GM11168 (cell line): ENCODE data around the gene SIAH2.

ENCODE experiments used
- in situ Hi-C: fragments of 300-500 bp; cut with MboI; formaldehyde crosslinking; loops from one replicate; pipeline ENCODE4 v1.12.0; 2022; ENCODE audit warnings: low sequenced_read_pairs; ENCODE audit not compliant: unreplicated experiment

The SIAH2 gene

DNA sequence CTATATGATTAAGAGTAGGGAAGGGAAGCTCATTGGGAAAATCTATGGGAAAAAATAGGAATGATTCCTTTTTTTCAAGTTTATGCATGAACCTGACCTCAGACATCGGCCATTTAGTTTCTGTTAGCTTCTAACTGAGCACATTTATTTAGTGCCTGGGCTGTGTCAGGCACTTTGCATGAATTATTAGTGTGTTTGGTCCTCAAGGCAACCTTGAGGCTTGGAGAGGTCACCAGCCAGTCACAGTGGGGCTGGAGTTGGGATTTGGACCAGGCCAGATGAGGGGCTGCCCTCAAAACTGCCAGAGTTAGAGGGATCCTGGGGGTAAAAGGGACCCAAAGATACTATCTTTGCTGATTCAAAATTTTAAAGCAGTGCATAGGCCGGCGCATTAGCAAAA, 8.1 kb downstream of the SIAH2 start:
- in situ Hi-C loops = no loop called here

GRCh38 chr3:150751781-150752263, 11.1 kb downstream of the SIAH2 start:
- in situ Hi-C loops = no loop called here

DNA sequence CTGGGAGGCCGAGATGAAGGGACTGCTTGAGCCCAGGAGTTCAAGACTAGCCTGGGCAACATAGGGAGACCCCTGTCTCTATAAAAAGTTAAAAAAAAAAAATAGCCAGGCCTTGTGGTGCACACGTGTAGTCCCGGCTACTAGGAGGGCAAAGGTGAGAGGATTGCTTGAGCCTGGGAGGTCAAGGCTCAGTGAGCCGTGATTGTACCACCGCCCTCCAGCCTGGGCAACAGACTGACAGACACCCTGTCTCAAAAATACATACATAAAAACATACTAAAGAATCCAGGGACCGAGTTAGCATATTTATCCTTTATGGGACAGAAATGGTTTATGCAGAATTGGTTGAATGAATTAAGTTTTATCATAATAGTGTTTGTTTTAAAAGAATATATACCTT, 13.7 kb downstream of the SIAH2 start:
- in situ Hi-C loops = no loop called here

- in situ Hi-C loops = no loop called here
Measured at GRCh38 chr3:150748684-150749047, 14.3 kb downstream of the SIAH2 start.

DNA sequence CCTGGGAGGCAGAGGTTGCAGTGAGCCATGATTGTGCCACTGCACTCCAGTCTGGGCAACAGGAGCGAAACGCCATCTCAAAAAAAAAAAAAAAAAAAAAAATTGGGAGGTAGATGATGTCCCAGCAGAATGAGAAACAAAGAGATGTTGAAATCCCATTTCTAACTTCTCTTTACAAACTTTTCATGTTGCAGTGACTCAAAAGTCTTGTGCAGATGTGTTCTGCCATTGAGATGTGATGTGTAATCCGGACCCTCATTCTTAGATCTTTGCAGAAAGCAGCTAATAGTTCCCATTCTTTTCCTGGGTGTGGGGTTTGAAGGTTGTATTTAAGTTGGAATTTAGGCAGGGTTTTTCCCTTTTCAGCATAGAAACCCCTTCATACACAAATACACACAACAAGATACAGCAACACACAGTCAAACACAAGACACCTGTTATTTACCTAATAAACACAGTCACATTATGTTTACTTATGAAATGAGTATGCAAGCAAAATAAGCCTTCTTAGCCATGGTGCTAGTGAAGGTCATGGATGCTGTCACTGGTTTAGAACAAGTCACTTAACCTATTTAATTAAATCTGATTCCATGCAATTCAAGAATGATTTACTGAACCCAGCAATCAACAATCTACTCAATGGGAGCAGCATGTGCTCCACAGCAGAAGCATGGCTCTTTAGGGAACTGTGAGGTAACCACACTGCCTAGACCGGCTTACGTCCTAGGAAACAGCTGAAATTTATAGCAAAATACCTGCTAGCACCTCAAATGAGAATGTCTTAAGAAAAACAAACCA, 14.9 kb downstream of the SIAH2 start:
- in situ Hi-C loops = no loop called here

DNA sequence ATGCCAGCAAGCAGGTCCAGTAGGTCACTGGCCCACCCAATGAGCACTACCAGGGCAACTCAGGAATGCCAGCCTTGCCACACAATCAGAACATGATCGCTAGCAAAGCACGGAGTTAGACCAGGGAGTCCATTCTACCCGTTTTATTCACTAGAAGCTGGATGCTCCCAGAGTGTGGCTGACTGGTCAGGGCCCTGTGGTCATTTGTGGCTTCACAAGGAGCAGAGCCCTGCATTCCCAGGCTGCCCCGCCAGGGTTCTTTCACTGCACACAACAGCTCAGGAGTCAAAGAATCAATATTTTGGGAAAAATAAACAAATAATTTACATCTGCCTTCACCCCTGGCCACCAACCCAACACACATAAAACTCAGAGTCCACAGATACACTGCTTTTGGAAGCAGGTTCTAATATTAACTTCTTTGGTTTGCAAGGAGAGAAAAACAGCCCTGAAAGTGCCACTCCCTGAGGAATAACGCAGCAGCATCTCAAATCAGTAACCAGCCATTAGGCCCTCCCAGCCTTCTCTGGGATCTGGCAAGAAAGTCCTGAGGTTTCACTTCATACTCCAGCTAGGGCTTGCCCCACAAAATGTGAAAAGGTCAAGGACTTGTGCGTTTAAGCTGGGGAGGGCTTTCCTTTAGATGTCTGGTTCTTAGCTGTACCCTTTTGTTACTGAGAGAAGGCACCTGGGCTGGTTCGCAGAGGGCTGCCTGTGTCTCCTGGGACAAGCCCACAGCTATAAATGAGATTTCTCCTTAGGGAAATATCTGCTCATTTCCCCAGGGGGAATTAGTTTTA, 16.0 kb downstream of the SIAH2 start:
- in situ Hi-C loops = no loop called here

- in situ Hi-C loops = no loop called here
Measured at GRCh38 chr3:150745832-150746231, 17.1 kb downstream of the SIAH2 start.

GRCh38 chr3:150744919-150745211, 18.1 kb downstream of the SIAH2 start:
- in situ Hi-C loops = no loop called here

- in situ Hi-C loops = no loop called here
Measured at GRCh38 chr3:150744041-150744918, 18.7 kb downstream of the SIAH2 start.

- in situ Hi-C loops = no loop called here
Measured at GRCh38 chr3:150743508-150743907, 19.5 kb downstream of the SIAH2 start.

GRCh38 chr3:150742679-150743078, 20.3 kb downstream of the SIAH2 start:
- in situ Hi-C loops = no loop called here

DNA sequence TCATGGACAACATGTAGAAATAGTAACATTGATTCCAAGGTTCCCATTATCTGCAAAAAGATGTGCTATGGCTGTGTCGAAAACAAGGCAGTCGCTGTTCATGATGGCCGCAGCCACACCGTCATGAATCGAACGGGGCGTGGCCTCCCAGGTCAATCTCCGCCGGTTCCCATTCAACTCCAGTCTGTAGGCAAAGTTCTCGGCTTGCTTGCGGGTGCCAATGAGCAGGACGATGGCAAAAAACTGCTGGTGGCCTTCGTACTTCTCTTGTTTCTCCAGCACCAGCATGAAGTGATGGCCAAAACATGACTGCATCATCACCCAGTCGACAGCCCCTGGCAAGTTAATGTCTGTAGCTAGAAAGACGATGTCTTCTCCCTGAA, 20.8 kb downstream of the SIAH2 start:
- in situ Hi-C loops = no loop called here

- in situ Hi-C loops = no loop called here
Measured at GRCh38 chr3:150741497-150742140, 21.4 kb downstream of the SIAH2 start.

- in situ Hi-C loops = no loop called here
Measured at GRCh38 chr3:150740733-150741496, 22.1 kb downstream of the SIAH2 start.

GRCh38 chr3:150739877-150740645, 22.9 kb downstream of the SIAH2 start:
- in situ Hi-C loops = no loop called here

- in situ Hi-C loops = no loop called here
Measured at GRCh38 chr3:150739200-150739863, 23.6 kb downstream of the SIAH2 start.

GRCh38 chr3:150738688-150739087, 24.3 kb downstream of the SIAH2 start:
- in situ Hi-C loops = no loop called here
